Measurements from ENCODE around the gene CNTN4. TPM values are rescaled to one million over a fixed set of nuclear protein-coding genes. Genes with fewer than 3 reads are reported as not detected.

The CNTN4 gene
- total RNA-seq, 1 donor from 2014 or later = not detected

DNA sequence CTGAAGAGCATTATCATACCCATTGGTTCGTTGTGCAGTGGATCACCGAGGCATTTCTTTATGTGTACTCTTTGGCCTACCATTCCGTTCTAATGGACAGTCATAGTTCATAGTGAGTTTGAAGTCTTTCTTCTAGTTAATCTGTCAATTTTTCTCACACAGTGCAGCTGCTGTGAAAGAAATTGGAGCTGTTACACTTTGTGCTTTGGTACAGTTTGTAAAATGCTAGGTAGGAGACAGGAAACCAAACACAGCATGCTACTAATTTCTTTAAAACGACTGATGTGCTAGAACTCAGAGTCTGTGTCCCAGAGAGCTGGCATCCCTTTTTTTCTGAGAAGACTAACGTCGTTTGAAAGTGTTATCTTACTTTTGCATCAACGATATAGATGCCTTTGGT, 218.9 kb downstream of the CNTN4 start:
- H3K9me3 ChIP-seq (ENCODE audit: insufficient read depth, low read depth, low read length) = no peaks in the 10 kb centered on the region
- no peak overlapping the region for H3K27ac ChIP-seq (ENCODE audit: low read depth, low read length)
- H3K4me1 ChIP-seq (ENCODE audit: insufficient read depth, low read length) = no peaks in the 10 kb centered on the region
- no peak overlapping the region for H3K4me3 ChIP-seq (ENCODE audit: insufficient read depth, low read depth, low read length)
- no peak for TF ChIP-seq CTCF (IDR thresholded peaks at IDR 0.05; ENCODE audit: insufficient read depth, low read depth, low read length)
- no peak for TF ChIP-seq EZH2 (IDR thresholded peaks at IDR 0.05; ENCODE audit: insufficient read depth, low read length)
- no peak overlapping the region for H3K4me2 ChIP-seq (ENCODE audit: low read length)
- no peak overlapping the region for H3K4me3 Mint-ChIP-seq (ENCODE audit: unreplicated experiment)
- H3K27me3 ChIP-seq (ENCODE audit: insufficient read depth, low read length) = no peaks in the 10 kb centered on the region
- no peak overlapping the region for H3K27ac Mint-ChIP-seq (ENCODE audit: unreplicated experiment)
- DNase-seq (ENCODE audit: low read depth) (no peak), FAIRE-seq (no peak)
- H3K36me3 Mint-ChIP-seq (ENCODE audit: low read depth, unreplicated experiment) = no peaks in the 10 kb centered on the region
- no peaks in the 10 kb centered on the region for H4K20me1 ChIP-seq (ENCODE audit: insufficient read depth, low read length)
- H3K27me3 Mint-ChIP-seq (ENCODE audit: low read depth, unreplicated experiment) = no peaks in the 10 kb centered on the region
- no peaks in the 10 kb centered on the region for H3K79me2 ChIP-seq (ENCODE audit: insufficient read depth, low read length)
- no peaks in the 10 kb centered on the region for H3K9me3 Mint-ChIP-seq (ENCODE audit: unreplicated experiment)
- no peak overlapping the region for H2AFZ ChIP-seq (ENCODE audit: low read depth, low read length)
- no peaks in the 10 kb centered on the region for H3K4me1 Mint-ChIP-seq (ENCODE audit: low read depth, unreplicated experiment)
- H3K36me3 ChIP-seq (ENCODE audit: insufficient read depth, low read length) = no peaks in the 10 kb centered on the region
- H3K9ac ChIP-seq (ENCODE audit: low read length) = no peak overlapping the region

GRCh38 chr3:2334921-2335320, 236.3 kb downstream of the CNTN4 start:
- TF ChIP-seq EZH2 (IDR thresholded peaks at IDR 0.05; ENCODE audit: insufficient read depth, low read length) (no peak), CTCF (IDR thresholded peaks at IDR 0.05; ENCODE audit: insufficient read depth, low read depth, low read length) (no peak)

GRCh38 chr3:2343031-2343682, 244.5 kb downstream of the CNTN4 start:
- no peaks in the 10 kb centered on the region for H3K4me1 Mint-ChIP-seq (ENCODE audit: low read depth, unreplicated experiment)
- FAIRE-seq (no peak), DNase-seq (ENCODE audit: low read depth) (no peak)
- H4K20me1 ChIP-seq (ENCODE audit: insufficient read depth, low read length) = no peaks in the 10 kb centered on the region
- no peak overlapping the region for H3K4me2 ChIP-seq (ENCODE audit: low read length)
- H2AFZ ChIP-seq (ENCODE audit: low read depth, low read length) = no peak overlapping the region
- H3K4me1 ChIP-seq (ENCODE audit: insufficient read depth, low read length) = no peaks in the 10 kb centered on the region
- no peak overlapping the region for H3K4me3 ChIP-seq (ENCODE audit: insufficient read depth, low read depth, low read length)
- no peak overlapping the region for H3K27ac Mint-ChIP-seq (ENCODE audit: unreplicated experiment)
- no peaks in the 10 kb centered on the region for H3K27me3 Mint-ChIP-seq (ENCODE audit: low read depth, unreplicated experiment)
- no peak overlapping the region for H3K4me3 Mint-ChIP-seq (ENCODE audit: unreplicated experiment)
- H3K9me3 ChIP-seq (ENCODE audit: insufficient read depth, low read depth, low read length) = no peaks in the 10 kb centered on the region
- no peaks in the 10 kb centered on the region for H3K36me3 Mint-ChIP-seq (ENCODE audit: low read depth, unreplicated experiment)
- no peaks in the 10 kb centered on the region for H3K36me3 ChIP-seq (ENCODE audit: insufficient read depth, low read length)
- H3K27ac ChIP-seq (ENCODE audit: low read depth, low read length) = no peak overlapping the region
- no peaks in the 10 kb centered on the region for H3K27me3 ChIP-seq (ENCODE audit: insufficient read depth, low read length)
- H3K9me3 Mint-ChIP-seq (ENCODE audit: unreplicated experiment) = no peaks in the 10 kb centered on the region
- TF ChIP-seq EZH2 (IDR thresholded peaks at IDR 0.05; ENCODE audit: insufficient read depth, low read length) = no peak
- no peak for TF ChIP-seq CTCF (IDR thresholded peaks at IDR 0.05; ENCODE audit: insufficient read depth, low read depth, low read length)
- H3K9ac ChIP-seq (ENCODE audit: low read length) = no peak overlapping the region
- no peaks in the 10 kb centered on the region for H3K79me2 ChIP-seq (ENCODE audit: insufficient read depth, low read length)

More at GRCh38 chr3:2334921-2335320, 236.3 kb downstream of the CNTN4 start:
- Histone ChIP-seq H3K4me2 (ENCODE audit: low read length) (no peak overlapping the region), H3K4me3 (ENCODE audit: insufficient read depth, low read depth, low read length) (no peak overlapping the region), H3K27ac (ENCODE audit: low read depth, low read length) (no peak overlapping the region), H3K9me3 (ENCODE audit: insufficient read depth, low read depth, low read length) (no peaks in the 10 kb centered on the region), H3K27me3 (ENCODE audit: insufficient read depth, low read length) (no peaks in the 10 kb centered on the region), H3K4me1 (ENCODE audit: insufficient read depth, low read length) (no peaks in the 10 kb centered on the region), H3K36me3 (ENCODE audit: insufficient read depth, low read length) (no peaks in the 10 kb centered on the region), H3K79me2 (ENCODE audit: insufficient read depth, low read length) (no peaks in the 10 kb centered on the region), H2AFZ (ENCODE audit: low read depth, low read length) (no peak overlapping the region), H3K9ac (ENCODE audit: low read length) (no peak overlapping the region), H4K20me1 (ENCODE audit: insufficient read depth, low read length) (no peaks in the 10 kb centered on the region)
- peaks cover 1% of the 10 kb centered on the region for H3K9me3 Mint-ChIP-seq (ENCODE audit: unreplicated experiment)
- H3K4me3 Mint-ChIP-seq (ENCODE audit: unreplicated experiment) = no peak overlapping the region
- H3K36me3 Mint-ChIP-seq (ENCODE audit: low read depth, unreplicated experiment) = no peaks in the 10 kb centered on the region
- FAIRE-seq = no peak
- no peak for DNase-seq (ENCODE audit: low read depth)
- no peaks in the 10 kb centered on the region for H3K4me1 Mint-ChIP-seq (ENCODE audit: low read depth, unreplicated experiment)
- no peaks in the 10 kb centered on the region for H3K27me3 Mint-ChIP-seq (ENCODE audit: low read depth, unreplicated experiment)
- no peak overlapping the region for H3K27ac Mint-ChIP-seq (ENCODE audit: unreplicated experiment)
